Renal cortex interstitium (tissue), 11 donors: ENCODE data around the gene RAB8B. TPM values are rescaled to one million over a fixed set of nuclear protein-coding genes. Genes with fewer than 3 reads are reported as not detected.

Experiments
- DNase-seq, 11 donors: peaks; one replicate each; pipeline ENCODE4 v3.0.0-alpha.2; 2013; ENCODE audit warnings: low read depth in 9 of 11, low spot score in 4 of 11; ENCODE audit errors: extremely low read depth in 1 of 11
- polyA plus RNA-seq, 3 donors: library from polyadenylated mRNA; unstranded; fragments of 120-200 nt; gene quantifications; one replicate each; pipeline ENCODE4 v1.2.1, GENCODE V29; 2013; ENCODE audit not compliant: insufficient read length in 3 of 3

The RAB8B gene
- polyA plus RNA-seq, 3 donors = 29.2 to 31.4 (median 29.8) TPM

GRCh38 chr15:63172376-63172775, 17.0 kb upstream of the RAB8B start:
- DNase-seq = no peak

- DNase-seq = no peak
Observed at GRCh38 chr15:63172851-63173451, 16.5 kb upstream of the RAB8B start.

- no peak for DNase-seq
Observed at GRCh38 chr15:63176302-63176701, 13.1 kb upstream of the RAB8B start.

- no peak for DNase-seq
Observed at GRCh38 chr15:63178034-63178433, 11.4 kb upstream of the RAB8B start.

GRCh38 chr15:63180746-63181145, 8.7 kb upstream of the RAB8B start:
- DNase-seq = no peak

- no peak for DNase-seq
Observed at GRCh38 chr15:63181648-63182047, 7.8 kb upstream of the RAB8B start.

GRCh38 chr15:63185206-63185605, 4.2 kb upstream of the RAB8B start:
- DNase-seq = no peak

GRCh38 chr15:63186065-63186464, 3.3 kb upstream of the RAB8B start:
- no peak for DNase-seq

- no peak for DNase-seq
Observed at GRCh38 chr15:63187589-63188226, 1.7 kb upstream of the RAB8B start.

GRCh38 chr15:63188247-63188925, 1.0 kb upstream of the RAB8B start:
- no peak for DNase-seq

- no peak for DNase-seq
Observed at GRCh38 chr15:63189941-63190768, 749 bp downstream of the RAB8B start.

- no peak for DNase-seq
Observed at GRCh38 chr15:63190769-63191649, 1.6 kb downstream of the RAB8B start.

GRCh38 chr15:63191895-63192618, 2.7 kb downstream of the RAB8B start:
- DNase-seq = no peak

- DNase-seq = no peak
Observed at GRCh38 chr15:63192619-63193206, 3.3 kb downstream of the RAB8B start.

- DNase-seq = no peak
Observed at GRCh38 chr15:63194302-63194701, 4.9 kb downstream of the RAB8B start.

GRCh38 chr15:63194880-63195568, 5.6 kb downstream of the RAB8B start:
- no peak for DNase-seq

- no peak for DNase-seq
Observed at GRCh38 chr15:63195569-63196015, 6.2 kb downstream of the RAB8B start.
